ENCODE results near the gene A4GALT.

GRCh38 chr22:42752230-42752746 is 31.6 kb upstream of the A4GALT start:
- TF ChIP-seq CTCF (IDR thresholded peaks at IDR 0.05), result no peak
- TF ChIP-seq EZH2 (IDR thresholded peaks at IDR 0.05), result no peak
